ENCODE results near the gene KRTAP5-2.

- TF ChIP-seq EZH2 (IDR thresholded peaks at IDR 0.05; ENCODE audit: insufficient read depth, poor library complexity, severe bottlenecking) (no peak), EZH2phosphoT487 (IDR thresholded peaks at IDR 0.05; ENCODE audit: insufficient read depth, low read depth) (no peak)
Measured at GRCh38 chr11:1608363-1608762, 10.3 kb upstream of the KRTAP5-2 start, which contains the start of gene KRTAP5-3.
